ENCODE data around the gene PDAP1. TPM values are rescaled to one million over a fixed set of nuclear protein-coding genes. Genes with fewer than 3 reads are reported as not detected.
"Not testable (repeated sequence)": the region's sequence is repeated elsewhere in the genome, so short reads cannot be mapped to it uniquely, and the experiment has no call there.

PDAP1 gene
- total RNA-seq, 8 experiments from 2014 or later, result 88.1 to 172 (median 103) TPM

DNA sequence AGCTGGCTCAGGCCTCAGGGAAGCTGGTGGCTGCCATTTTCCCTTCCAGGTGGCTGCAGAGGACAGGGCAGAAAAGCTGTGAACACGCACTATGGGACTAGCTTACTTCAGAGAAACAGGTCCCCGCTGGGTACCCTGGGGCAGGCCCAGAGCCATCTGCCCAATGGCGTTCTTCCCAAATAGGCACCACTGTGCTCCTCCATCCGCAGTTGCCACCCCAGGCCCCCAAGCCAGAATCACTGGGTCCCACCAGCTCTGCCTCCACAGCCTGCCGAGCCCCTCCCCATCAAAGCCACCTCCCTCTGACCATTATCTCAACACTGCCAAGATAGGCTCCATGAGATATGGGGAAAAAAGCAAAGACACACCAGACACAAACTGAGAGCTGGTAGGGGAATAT is 11.8 kb upstream of the PDAP1 start:
- no peak overlapping the region for H3K27ac ChIP-seq
- no peaks in the 10 kb centered on the region for H3K4me1 ChIP-seq (replicated peaks in 1 of 2)
- H3K4me3 ChIP-seq, result no peak overlapping the region
- 84 to 100% (median 96%) methylated on average over 1 to 3 of the region's 5 CpGs; no CpG with 5 or more reads in 4 of the 10 experiments for WGBS, 10 experiments
- in situ Hi-C loops (cut with MboI; ENCODE audit: low pct_unique_long_range_greater_than_20kb in 2 of 9, low sequenced_read_pairs in 9 of 9, unreplicated experiment in 9 of 9), result no loop called here
- peak in 3 of 8 experiments; percentile 4 to 19 (median 13) for ATAC-seq (replicated peaks in 6 of 8)

DNA sequence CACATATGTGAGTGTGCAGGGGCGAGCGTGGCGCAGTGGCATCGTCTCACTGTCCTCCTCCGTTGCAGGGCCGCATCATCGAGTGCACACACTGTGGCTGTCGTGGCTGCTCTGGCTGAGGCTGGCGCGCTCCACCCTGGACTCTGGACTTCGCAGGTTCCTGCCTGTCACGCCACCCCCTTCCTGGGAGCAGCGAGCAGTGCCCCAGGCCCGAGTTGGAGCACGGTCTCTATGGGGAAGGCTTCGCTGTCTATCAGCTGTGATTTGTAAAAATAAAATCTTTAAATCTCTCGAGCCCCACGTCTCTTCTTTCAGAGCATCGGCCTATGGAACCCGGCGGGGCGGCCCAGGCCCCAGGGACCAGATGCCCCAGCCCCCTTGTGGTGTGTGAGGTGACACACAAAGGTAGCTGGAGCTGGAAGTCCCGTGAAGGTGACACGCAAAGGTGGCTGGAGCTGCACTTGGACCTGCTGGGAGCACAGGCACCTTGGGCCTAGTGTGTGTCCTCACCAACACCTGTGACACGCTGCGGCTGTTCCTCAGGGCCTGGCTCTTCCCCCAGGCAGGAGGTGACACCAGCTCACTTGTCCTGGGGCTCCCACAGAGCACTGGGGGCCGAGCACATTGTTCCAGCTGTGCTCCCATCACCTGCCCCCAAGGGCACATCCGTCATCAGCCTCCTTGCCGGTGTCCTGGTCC is 11.1 kb upstream of the PDAP1 start:
- Histone ChIP-seq H3K4me1 (replicated peaks in 1 of 2) (no peaks in the 10 kb centered on the region), H3K4me3 (no peak overlapping the region), H3K27ac (no peak overlapping the region)
- ATAC-seq (replicated peaks in 6 of 8), result peak in 7 of 8 experiments; percentile 4 to 33 (median 31)
- 60 to 100% (median 96%) methylated on average over 1 to 11 of the region's 29 CpGs; no CpG with 5 or more reads in 3 of the 10 experiments for WGBS, 10 experiments
- in situ Hi-C loops (cut with MboI; ENCODE audit: low pct_unique_long_range_greater_than_20kb in 2 of 9, low sequenced_read_pairs in 9 of 9, unreplicated experiment in 9 of 9), result no loop called here

DNA sequence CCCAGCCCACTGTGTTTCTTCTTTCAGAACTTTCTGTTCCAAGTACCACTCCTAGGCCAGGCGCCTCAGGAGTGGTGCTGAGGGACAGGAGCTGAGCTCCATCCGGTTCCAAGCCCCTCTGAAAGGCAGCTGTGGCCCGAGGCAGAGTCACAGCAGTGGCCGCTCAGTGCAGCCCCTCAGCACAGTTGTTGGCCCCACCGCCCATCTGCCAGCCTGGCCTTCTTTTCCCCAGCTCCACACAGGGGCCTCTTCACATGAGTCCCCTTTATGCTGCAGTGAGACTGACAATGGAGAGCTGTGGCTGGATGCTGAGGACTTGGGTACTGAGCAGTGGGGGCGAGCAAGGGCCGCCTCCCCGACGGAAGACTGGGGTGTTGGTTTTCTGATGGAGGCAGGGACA is 9.9 kb upstream of the PDAP1 start:
- WGBS, 10 experiments, result 90 to 100% methylated on average over 2 of the region's 9 CpGs; no CpG with 5 or more reads in 8 of the 10 experiments
- H3K4me1 ChIP-seq (replicated peaks in 1 of 2), result no peaks in the 10 kb centered on the region
- in situ Hi-C loops (cut with MboI; ENCODE audit: low pct_unique_long_range_greater_than_20kb in 2 of 9, low sequenced_read_pairs in 9 of 9, unreplicated experiment in 9 of 9), result no loop called here
- no peak overlapping the region for H3K27ac ChIP-seq
- no peak overlapping the region for H3K4me3 ChIP-seq
- ATAC-seq (replicated peaks in 6 of 8), result no peak

DNA sequence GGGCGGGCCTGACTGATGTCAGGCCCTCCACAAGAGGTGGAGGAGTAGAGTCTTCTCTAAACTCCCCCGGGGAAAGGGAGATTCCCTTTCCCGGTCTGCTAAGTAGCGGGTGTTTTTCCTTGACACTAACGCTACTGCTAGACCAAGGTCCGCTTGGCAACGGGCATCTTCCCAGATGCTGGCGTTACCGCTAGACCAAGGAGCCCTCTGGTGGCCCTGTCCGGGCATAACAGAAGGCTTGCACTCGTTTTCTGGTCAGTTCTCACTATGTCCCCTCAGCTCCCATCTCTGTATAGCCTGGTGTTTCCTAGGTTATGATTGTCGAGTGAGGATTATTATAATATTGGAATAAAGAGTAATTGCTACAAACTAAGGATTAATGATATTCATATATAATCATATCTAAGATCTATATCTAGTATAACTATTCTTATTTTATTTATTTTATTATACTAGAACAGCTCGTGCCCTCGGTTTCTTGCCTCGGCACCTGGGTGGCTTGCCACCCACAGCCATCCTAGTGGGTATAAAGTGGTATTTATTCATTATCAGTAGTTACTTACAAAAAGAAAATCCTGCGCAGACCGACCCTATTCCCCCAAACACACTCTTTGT is 7.2 kb upstream of the PDAP1 start:
- in situ Hi-C loops (cut with MboI; ENCODE audit: low pct_unique_long_range_greater_than_20kb in 2 of 9, low sequenced_read_pairs in 9 of 9, unreplicated experiment in 9 of 9); H3K4me3 ChIP-seq; H3K27ac ChIP-seq; ATAC-seq (replicated peaks in 6 of 8); H3K4me1 ChIP-seq (replicated peaks in 1 of 2): not testable (repeated sequence)
- WGBS, 10 experiments, result 52 to 100% (median 76%) methylated on average over 1 to 9 of the region's 17 CpGs; no CpG with 5 or more reads in 1 of the 10 experiments

DNA sequence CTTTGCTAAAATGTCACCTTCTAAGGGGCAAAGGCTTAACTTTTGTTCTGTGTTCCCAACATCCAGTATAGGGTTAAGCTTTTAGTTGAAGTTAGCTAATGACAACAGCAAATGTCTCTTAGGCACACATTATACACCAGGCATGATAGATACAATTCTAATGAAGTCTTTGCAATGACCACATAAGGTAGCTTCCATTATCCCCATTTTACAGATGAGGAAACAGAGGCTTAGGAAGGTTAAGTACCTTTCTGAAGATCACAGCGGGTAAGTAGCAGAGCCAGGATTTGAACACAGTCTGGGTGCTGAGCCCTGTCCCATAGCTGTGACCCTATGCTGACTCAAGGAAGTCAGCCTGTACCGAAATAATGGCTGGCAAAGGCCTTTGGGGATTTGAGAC is 2.2 kb upstream of the PDAP1 start:
- WGBS, 10 experiments, result 83 to 100% (median 100%) methylated on average over 1 to 2 of the region's 2 CpGs; no CpG with 5 or more reads in 2 of the 10 experiments
- no peak for ATAC-seq (replicated peaks in 6 of 8)
- Histone ChIP-seq H3K4me1 (replicated peaks in 1 of 2) (peaks cover 13 to 16% of the 10 kb centered on the region in 2 donors), H3K4me3 (peak overlapping the region in 2 of 5 donors; percentile 91 to 93), H3K27ac (no peak overlapping the region)
- in situ Hi-C loops (cut with MboI; ENCODE audit: low pct_unique_long_range_greater_than_20kb in 2 of 9, low sequenced_read_pairs in 9 of 9, unreplicated experiment in 9 of 9), result no loop called here

DNA sequence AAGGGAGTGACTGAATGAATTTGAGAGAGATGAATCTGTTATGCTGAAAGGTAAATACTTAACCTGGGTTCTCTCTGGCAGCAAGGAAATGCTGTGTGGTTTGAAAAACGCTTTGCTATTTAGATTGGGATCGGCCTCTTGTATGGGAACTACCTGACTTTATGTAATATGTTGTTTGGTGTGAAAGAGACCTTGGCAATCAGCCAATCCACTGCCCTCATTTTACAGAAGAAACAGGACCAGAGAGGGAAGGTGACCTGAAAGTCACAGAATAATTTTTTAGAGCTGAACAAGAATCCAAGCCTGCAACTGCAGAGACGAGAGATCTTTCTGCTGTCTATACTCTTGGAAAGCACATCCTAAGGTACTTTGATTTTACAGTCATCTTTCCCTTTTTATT is 1.4 kb upstream of the PDAP1 start:
- no peak for ATAC-seq (replicated peaks in 6 of 8)
- Histone ChIP-seq H3K4me3 (peak overlapping the region; percentile 48 to 95 (median 91)), H3K4me1 (replicated peaks in 1 of 2) (peaks cover 13 to 16% of the 10 kb centered on the region in 2 donors), H3K27ac (peak overlapping the region in 1 of 2 donors; percentile 100)
- in situ Hi-C loops (cut with MboI; ENCODE audit: low pct_unique_long_range_greater_than_20kb in 2 of 9, low sequenced_read_pairs in 9 of 9, unreplicated experiment in 9 of 9), result no loop called here
- 6 to 100% (median 33%) methylated on average over 1 to 3 of the region's 3 CpGs; no CpG with 5 or more reads in 1 of the 10 experiments for WGBS, 10 experiments

DNA sequence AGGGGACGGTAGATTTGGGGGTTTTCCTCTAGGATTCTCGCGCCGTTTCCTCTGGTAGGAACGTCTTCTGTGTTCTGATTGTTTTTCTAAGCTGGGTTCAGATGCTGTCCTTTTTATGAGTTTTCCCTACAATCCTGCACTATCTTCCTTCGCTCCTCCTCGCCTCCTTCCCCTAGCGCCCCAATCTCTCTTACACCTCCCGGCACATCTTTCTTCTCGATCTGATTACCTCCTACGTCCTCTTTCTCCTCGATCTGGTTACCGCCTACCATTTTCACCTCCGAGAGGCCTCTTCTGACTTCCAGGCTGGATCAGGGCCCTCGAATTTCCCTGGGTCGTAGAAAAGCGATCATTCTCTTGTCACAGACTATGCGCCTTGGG is 785 bp upstream of the PDAP1 start:
- H3K4me1 ChIP-seq (replicated peaks in 1 of 2), result peaks cover 13 to 16% of the 10 kb centered on the region in 2 donors
- 0 to 1% (median 0%) methylated on average over 5 to 17 of the region's 18 CpGs; no CpG with 5 or more reads in 3 of the 10 experiments for WGBS, 10 experiments
- peak overlapping the region; percentile 100 for H3K27ac ChIP-seq
- H3K4me3 ChIP-seq, result peak overlapping the region; percentile 48 to 95 (median 91)
- peak in 2 of 8 experiments; percentile 1 to 2 for ATAC-seq (replicated peaks in 6 of 8)
- in situ Hi-C loops (cut with MboI; ENCODE audit: low pct_unique_long_range_greater_than_20kb in 2 of 9, low sequenced_read_pairs in 9 of 9, unreplicated experiment in 9 of 9), result no loop called here

DNA sequence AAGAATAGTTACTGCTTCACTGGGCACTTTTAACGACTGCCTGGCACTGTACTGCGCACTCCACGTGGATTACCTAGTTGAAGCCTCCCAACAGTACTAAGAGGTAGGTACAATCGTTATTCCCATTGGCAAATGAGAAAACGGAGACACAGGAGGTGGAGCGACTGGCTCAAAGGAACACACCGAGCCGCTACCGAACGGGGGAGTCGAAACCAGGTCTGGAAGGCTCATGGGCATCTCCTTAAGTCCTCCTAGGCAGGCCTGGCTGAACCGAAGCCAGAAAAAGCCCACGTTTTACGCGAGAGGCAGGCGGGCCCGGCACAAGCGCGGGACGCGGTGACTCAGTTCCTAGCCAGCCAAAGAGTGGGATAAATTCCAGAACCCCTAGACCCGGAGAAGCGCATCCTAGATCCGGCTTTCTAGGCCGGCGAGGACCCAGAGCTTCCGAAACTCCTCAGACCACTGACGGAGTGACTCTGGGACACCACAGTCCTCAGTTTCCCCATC is 472 bp downstream of the PDAP1 start:
- peak; percentile 4 to 39 (median 10) for ATAC-seq (replicated peaks in 6 of 8)

DNA sequence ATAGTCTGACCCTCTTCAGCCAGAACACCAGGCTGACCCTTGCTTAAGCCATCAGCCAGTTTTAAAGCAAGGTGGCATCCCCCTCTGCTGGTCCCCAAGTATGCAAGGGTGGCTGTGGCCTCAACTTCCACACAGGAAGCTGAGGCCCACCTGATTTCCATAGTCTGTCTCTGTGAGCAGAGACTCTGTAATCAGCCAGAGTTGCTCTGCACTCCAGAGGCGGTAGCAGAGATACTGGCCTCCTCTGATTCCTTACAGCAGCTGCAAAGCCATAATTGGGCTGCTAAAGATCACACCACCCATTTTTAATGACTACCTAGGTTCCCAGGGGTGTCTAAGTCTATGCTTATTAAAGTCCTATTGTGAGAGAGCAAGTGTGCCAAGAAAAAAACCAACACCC is 1.8 kb downstream of the PDAP1 start:
- in situ Hi-C loops (cut with MboI; ENCODE audit: low pct_unique_long_range_greater_than_20kb in 2 of 9, low sequenced_read_pairs in 9 of 9, unreplicated experiment in 9 of 9), result no loop called here
- peaks cover 13 to 16% of the 10 kb centered on the region in 2 donors for H3K4me1 ChIP-seq (replicated peaks in 1 of 2)
- H3K27ac ChIP-seq, result no peak overlapping the region
- 67 to 100% (median 80%) methylated on average over 1 of the region's 1 CpG; no CpG with 5 or more reads in 7 of the 10 experiments for WGBS, 10 experiments
- ATAC-seq (replicated peaks in 6 of 8), result no peak
- H3K4me3 ChIP-seq, result no peak overlapping the region

More for the DNA sequence above, 472 bp downstream of the PDAP1 start:
- Histone ChIP-seq H3K27ac (peak overlapping the region; percentile 100), H3K4me1 (replicated peaks in 1 of 2) (peaks cover 13 to 16% of the 10 kb centered on the region in 2 donors), H3K4me3 (peak overlapping the region; percentile 48 to 95 (median 91))
- WGBS, 10 experiments, result 0 to 6% (median 0%) methylated on average over 1 to 17 of the region's 28 CpGs; no CpG with 5 or more reads in 2 of the 10 experiments
- in situ Hi-C loops (cut with MboI; ENCODE audit: low pct_unique_long_range_greater_than_20kb in 2 of 9, low sequenced_read_pairs in 9 of 9, unreplicated experiment in 9 of 9), result no loop called here

DNA sequence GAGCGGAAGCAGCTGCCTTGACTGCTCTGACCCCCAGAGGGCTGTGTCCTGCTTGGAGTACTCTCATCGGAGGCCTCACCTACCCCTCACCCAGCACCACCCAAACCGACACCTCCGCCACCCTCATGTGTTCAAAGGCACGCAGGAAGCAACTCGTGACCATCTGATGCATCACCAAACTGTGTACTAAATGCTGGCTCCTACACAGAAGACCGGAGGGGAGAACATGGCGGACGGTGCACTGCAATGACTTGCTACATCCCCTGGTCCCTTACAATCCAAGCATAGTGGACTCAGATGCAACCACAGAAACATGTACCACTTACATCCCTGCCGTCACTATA is 3.4 kb downstream of the PDAP1 start:
- WGBS, 10 experiments, result 80 to 100% (median 95%) methylated on average over 1 to 9 of the region's 10 CpGs; no CpG with 5 or more reads in 3 of the 10 experiments
- ATAC-seq (replicated peaks in 6 of 8), result no peak
- in situ Hi-C loops (cut with MboI; ENCODE audit: low pct_unique_long_range_greater_than_20kb in 2 of 9, low sequenced_read_pairs in 9 of 9, unreplicated experiment in 9 of 9), result no loop called here
- H3K4me3 ChIP-seq, result no peak overlapping the region
- H3K4me1 ChIP-seq (replicated peaks in 1 of 2), result peaks cover 7 to 10% of the 10 kb centered on the region in 2 donors
- H3K27ac ChIP-seq, result no peak overlapping the region

DNA sequence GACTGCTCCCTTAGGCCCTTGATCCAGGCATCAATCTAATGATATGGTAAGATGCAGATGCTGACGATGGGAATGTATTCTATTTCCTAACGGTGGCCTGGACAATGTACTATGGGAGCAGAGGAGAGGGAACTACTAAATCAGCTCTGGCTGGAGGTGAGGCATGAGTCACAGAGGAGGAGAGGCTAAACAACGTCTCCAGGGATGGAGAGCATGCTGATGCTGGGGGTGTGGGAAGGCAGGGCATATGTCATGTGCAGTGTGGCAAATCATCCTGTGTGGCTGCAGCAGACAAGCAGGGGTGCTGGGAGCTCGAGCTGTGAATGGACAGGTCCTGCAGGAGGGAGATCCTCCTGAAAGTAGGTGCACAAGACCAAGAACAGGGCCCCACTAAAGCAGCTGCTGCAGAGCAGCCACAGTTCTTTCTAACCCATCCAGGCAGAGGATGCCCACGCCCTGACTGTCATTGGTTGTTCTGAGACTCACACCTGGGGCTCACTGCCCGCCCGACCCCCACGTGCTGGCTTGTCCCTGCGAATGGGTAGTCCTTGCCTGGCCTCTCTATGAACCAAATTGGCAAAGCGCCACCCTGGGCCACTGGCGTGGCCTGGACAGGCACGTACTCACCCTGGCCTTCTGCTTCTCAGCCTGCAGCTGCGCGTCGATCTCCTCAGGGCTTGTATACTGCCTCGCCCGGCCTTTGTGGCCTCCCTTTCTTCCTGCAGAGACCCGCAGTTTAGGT is 4.0 kb downstream of the PDAP1 start:
- Histone ChIP-seq H3K27ac (no peak overlapping the region), H3K4me3 (no peak overlapping the region), H3K4me1 (replicated peaks in 1 of 2) (peaks cover 5 to 8% of the 10 kb centered on the region in 2 donors)
- 20 to 100% (median 92%) methylated on average over 1 to 8 of the region's 18 CpGs; no CpG with 5 or more reads in 3 of the 10 experiments for WGBS, 10 experiments
- in situ Hi-C loops (cut with MboI; ENCODE audit: low pct_unique_long_range_greater_than_20kb in 2 of 9, low sequenced_read_pairs in 9 of 9, unreplicated experiment in 9 of 9), result no loop called here
- ATAC-seq (replicated peaks in 6 of 8), result peak in 2 of 8 experiments; percentile 2 to 12

DNA sequence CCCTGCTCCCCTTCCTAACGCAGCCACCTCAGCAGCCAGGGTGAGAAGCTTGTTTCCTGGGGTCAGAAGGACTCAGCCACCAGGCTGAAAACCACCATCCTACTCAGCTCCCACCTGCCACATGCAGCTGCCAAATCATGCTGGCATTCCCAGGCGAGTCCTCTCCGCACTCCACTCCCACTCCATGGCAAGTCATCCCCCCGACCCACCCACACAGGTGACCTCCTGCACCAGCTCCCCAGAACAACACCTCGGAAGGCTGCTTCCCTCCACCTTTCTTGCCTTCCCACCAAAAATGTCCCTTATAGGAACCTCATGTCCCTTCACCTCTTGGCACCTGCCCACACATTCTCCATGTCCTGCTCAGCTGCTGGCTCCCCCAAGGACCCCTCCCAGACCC is 4.6 kb downstream of the PDAP1 start:
- 98 to 100% methylated on average over 1 to 5 of the region's 5 CpGs; no CpG with 5 or more reads in 8 of the 10 experiments for WGBS, 10 experiments
- in situ Hi-C loops (cut with MboI; ENCODE audit: low pct_unique_long_range_greater_than_20kb in 2 of 9, low sequenced_read_pairs in 9 of 9, unreplicated experiment in 9 of 9), result no loop called here
- ATAC-seq (replicated peaks in 6 of 8), result no peak
- Histone ChIP-seq H3K27ac (no peak overlapping the region), H3K4me3 (no peak overlapping the region), H3K4me1 (replicated peaks in 1 of 2) (peaks cover 5 to 8% of the 10 kb centered on the region in 2 donors)

DNA sequence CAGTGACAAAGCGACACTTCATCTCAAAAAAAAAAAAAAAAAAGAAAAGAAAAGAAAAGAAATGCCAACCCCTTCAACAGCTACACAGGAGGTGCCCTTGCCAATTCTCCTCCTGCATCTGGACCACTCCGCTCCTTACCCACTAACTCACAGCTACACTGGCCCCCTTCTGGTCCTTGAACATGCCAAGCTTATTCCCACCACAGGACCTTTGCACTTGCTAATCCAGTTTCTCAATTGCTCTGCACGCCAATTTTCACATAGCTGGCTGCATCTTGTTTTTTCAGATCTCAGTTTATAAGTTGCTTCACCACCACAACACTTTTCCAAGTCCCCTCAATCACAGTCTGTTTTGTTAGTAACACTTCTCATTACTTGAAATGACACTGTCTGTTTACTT is 5.5 kb downstream of the PDAP1 start:
- in situ Hi-C loops (cut with MboI; ENCODE audit: low pct_unique_long_range_greater_than_20kb in 2 of 9, low sequenced_read_pairs in 9 of 9, unreplicated experiment in 9 of 9), result no loop called here
- ATAC-seq (replicated peaks in 6 of 8), result no peak
- WGBS, 10 experiments, result 80 to 100% (median 100%) methylated on average over 1 to 2 of the region's 3 CpGs; no CpG with 5 or more reads in 3 of the 10 experiments

More for the DNA sequence above, 5.5 kb downstream of the PDAP1 start:
- no peak overlapping the region for H3K4me3 ChIP-seq
- H3K4me1 ChIP-seq (replicated peaks in 1 of 2), result peaks cover 5 to 8% of the 10 kb centered on the region in 2 donors
- H3K27ac ChIP-seq, result no peak overlapping the region
